Thoracic aorta endothelial cell (primary cell): ENCODE results near the gene OAF. TPM values are rescaled to one million over a fixed set of nuclear protein-coding genes. Genes with fewer than 3 reads are reported as not detected.

ENCODE experiments used
- total RNA-seq: library from RNA; depleted of rRNA; stranded (reverse); fragments of >200 nt; gene quantifications from 2 replicates; pipeline ENCODE4 v1.2.3, GENCODE V29; 2012

The OAF gene
- total RNA-seq = 5.7 and 22.8 TPM in 2 replicates

DNA sequence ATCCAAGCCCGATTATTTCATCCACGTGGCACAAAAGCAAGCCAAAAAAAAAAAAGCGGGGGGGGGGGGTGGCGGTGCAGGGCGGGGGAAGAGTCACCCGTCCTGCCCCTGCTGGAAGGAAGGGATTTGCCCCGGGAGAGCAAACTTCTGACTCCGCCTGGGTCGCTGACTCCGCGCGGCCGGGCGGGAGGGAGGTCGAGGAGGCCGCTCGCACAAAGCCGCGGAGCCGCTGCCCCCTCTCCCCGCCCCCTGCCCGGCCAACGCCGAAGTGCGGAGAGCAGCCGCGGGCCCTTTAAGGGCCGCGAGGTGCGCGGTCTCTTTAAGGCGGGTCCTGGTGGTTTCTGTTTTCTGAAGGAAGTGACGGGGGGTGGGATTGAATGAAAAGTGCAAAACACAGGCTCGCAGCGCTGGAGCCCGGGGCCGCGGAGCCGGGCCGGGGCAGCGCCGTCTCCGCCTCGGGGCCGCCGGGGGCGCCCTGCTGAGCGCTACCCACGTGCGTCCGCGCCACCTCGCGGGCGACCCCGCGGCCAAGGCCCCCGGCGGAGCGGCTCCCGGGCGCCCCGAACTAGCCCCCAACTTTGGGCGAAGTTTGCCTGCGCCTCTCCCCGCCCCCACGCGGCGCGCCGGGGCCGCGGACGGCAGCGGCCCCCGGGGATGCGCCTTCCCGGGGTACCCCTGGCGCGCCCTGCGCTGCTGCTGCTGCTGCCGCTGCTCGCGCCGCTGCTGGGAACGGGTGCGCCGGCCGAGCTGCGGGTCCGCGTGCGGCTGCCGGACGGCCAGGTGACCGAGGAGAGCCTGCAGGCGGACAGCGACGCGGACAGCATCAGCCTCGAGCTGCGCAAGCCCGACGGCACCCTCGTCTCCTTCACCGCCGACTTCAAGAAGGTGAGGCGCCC lies at the start of gene OAF:
Gene OAF (plus strand): TSS at position 407 of the 896 bp plus-strand sequence. CDS start 248 bp downstream, at position 655.

DNA sequence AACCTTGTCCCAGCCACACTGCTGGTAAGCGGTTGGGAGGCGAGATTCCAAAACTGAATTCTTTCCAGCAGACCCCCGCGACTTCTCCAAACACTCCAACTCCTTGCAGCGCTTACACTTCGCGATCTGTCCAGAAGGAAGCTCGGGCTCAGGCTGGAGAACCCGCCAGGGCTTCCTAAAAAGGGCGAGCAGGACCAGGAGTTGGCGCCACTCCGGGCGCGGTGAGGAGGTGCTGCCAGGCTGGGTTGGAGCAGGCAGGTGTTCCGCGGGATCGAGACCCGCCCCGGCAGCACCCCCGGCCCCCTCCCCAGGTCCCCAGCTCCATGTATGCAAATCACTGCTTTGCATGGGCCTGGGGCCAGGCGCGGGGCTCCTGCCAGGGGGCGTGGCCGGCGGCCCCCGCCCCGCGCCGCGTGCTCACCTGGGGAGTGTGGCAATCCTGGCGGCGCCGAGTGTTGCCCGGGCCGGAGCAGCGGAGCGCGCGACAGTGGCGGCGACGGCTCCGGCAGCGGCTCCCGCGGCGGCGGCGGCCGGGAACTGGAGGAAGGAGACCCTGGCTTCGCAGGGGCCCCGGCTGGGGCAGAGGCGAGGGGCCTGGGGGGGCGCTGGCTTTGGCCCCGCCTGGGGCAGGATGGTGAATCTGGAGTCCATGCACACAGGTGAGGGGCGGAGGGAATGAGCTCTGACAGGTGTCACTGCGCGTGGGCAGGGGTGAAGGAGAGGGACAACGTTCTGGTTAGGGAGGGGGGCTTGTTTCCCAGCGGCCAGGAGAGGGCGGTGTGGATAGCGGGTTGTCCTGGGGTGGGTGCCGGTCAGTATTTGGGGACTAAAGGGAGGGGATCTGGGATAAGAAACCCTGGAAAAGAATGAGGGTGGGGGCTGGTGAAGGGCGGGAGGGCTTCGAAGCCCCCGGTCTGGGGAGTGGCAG lies 29.1 kb downstream of the OAF start, which contains the start of gene POU2F3:
Gene POU2F3 (plus strand): TSS at position 428 of the 928 bp plus-strand sequence. CDS start 204 bp downstream, at position 632.

Other genes starting within 250 kb of the OAF start
- gene TRIM29, start 72.9 kb upstream of the OAF start, total RNA-seq = not detected in 2 replicates
- not detected in 2 replicates for gene POU2F3, start 29.1 kb downstream of the OAF start, total RNA-seq
- 8.8 and 9.0 TPM in 2 replicates for gene TLCD5, start 114.3 kb downstream of the OAF start, total RNA-seq
- 176 and 179 TPM in 2 replicates for gene ARHGEF12, start 125.4 kb downstream of the OAF start, total RNA-seq